AG09309 (cell line): ENCODE results near the gene MGAT3.

Source experiments
- DNase-seq: peaks from one replicate; pipeline ENCODE4 v3.0.0-alpha.2; 2010; ENCODE audit warnings: low read depth
- H3K4me3 ChIP-seq: 2 replicates; pipeline ENCODE4 v1.5.1; 2011; ENCODE audit warnings: mild to moderate bottlenecking, low read depth, low read length, moderate library complexity; ENCODE audit not compliant: control insufficient read depth
- TF ChIP-seq, protein P1 (sequence below): IDR thresholded peaks from 2 replicates; pipeline ENCODE4 v1.5.1; 2011; ENCODE audit warnings: mild to moderate bottlenecking, low read depth, low read length, inconsistent platforms; ENCODE audit not compliant: insufficient read depth, control insufficient read depth; ENCODE audit errors: missing control alignments

The MGAT3 gene

GRCh38 chr22:39535831-39536449 is 79.1 kb downstream of the MGAT3 start:
- TF ChIP-seq, protein P1, sequence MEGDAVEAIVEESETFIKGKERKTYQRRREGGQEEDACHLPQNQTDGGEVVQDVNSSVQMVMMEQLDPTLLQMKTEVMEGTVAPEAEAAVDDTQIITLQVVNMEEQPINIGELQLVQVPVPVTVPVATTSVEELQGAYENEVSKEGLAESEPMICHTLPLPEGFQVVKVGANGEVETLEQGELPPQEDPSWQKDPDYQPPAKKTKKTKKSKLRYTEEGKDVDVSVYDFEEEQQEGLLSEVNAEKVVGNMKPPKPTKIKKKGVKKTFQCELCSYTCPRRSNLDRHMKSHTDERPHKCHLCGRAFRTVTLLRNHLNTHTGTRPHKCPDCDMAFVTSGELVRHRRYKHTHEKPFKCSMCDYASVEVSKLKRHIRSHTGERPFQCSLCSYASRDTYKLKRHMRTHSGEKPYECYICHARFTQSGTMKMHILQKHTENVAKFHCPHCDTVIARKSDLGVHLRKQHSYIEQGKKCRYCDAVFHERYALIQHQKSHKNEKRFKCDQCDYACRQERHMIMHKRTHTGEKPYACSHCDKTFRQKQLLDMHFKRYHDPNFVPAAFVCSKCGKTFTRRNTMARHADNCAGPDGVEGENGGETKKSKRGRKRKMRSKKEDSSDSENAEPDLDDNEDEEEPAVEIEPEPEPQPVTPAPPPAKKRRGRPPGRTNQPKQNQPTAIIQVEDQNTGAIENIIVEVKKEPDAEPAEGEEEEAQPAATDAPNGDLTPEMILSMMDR = no peak
- no peak for DNase-seq
- no peak overlapping the region for H3K4me3 ChIP-seq

DNA sequence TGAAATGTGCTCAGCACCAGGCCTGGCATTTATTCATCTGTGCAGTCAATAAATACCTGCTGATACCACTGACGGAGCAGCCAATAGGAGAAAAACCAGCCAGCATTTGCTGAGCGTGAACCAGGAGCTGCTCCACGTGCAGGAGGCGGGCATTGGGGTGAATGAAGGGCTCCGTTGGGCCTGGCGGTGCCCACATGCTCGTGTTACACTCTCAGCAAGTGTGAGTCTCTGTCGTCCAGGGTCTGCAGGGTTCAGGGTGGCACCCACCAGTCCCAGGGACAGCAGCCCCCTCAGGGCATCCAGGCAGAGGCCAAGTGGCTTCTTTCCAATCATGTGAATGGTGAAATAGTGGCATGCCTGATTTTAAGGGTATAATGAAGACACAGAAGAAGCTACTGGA is 79.9 kb downstream of the MGAT3 start:
- TF ChIP-seq, protein P1 = no peak
- H3K4me3 ChIP-seq = no peak overlapping the region
- no peak for DNase-seq

DNA sequence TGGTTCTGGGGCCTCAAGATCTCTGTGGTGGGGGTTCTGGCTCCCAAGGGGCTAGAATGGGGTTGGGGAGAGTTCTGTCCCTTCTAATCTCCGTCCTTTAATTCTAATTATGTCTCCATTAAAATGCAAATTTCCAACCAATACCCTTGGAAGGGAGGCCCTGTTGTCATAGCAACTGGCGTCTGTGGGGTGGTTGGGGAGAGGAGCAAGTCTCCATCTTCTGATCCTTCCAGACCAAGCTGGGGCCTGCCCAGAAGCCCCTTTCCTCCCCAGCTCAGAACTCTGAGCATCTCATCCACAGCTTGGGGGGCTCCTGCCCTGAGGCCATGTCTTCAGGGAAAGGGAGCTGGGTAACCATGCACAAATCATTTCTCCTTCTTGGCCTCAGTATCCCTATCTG is 81.2 kb downstream of the MGAT3 start:
- H3K4me3 ChIP-seq = no peak overlapping the region
- DNase-seq = no peak
- TF ChIP-seq, protein P1 = no peak
